Measurements from ENCODE around the gene ATG5. TPM values are rescaled to one million over a fixed set of nuclear protein-coding genes. Genes with fewer than 3 reads are reported as not detected.

The ATG5 gene
- polyA plus RNA-seq, 1 of the 3 experiments (the other 2 are of a cell fraction): 15.5 TPM

DNA sequence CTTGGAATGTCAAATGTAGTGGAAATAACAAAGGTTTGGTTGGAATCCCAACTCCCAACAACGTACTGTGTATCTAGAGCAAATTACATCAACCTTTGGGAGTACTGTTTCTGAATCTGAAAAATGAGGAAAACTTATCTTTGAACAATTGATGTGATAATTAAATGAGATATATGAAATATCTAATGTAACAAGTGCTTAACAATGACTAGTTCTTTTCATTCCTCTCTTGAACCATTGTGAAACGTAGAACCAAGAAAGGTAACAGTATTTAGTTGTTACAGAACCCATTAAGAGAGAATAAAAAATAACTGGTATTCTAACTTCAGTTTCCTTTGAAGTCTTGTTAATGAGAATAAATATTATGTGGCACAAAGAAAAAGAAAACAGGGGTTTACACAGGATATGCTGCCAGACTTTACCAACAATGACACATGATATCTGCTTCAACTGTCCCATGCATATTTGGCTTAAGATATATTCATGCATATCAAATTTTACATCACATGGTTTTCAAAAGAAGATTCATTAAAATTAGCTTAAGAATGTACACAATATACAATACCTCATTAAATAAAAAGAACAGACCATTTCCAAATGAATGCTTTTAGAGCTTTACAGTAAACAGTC lies 111.8 kb downstream of the ATG5 start:
- H3K4me3 ChIP-seq (ENCODE audit: low read depth in 2 of 2, low read length in 1 of 2): no peak overlapping the region
- no peak overlapping the region for H3K27ac ChIP-seq (ENCODE audit: low read depth in 2 of 2, low read length in 1 of 2)
- H3K9ac ChIP-seq: no peak overlapping the region
- ChIA-PET CTCF (interaction anchor here (0.6 to 5.0 kb wide), 3 partner anchors 9 to 87 kb away, joined by 3 to 40 read pairs (median 3); no protein-coding TSS in a partner anchor), POLR2A (no interaction called here)
- no peaks in the 10 kb centered on the region for H3F3A ChIP-seq (replicated peaks; ENCODE audit: insufficient read depth)
- TF ChIP-seq SIN3A (IDR thresholded peaks at IDR 0.05; ENCODE audit: borderline replicate concordance, low read depth, low read length): no peak
- no peak for TF ChIP-seq EP300 (IDR thresholded peaks at IDR 0.05; ENCODE audit: borderline replicate concordance in 1 of 2, low read depth in 1 of 2, low read length in 1 of 2)
- H3K4me1 ChIP-seq (ENCODE audit: control insufficient read depth in 1 of 2, insufficient read depth in 2 of 2, low read depth in 1 of 2, low read length in 1 of 2): no peaks in the 10 kb centered on the region; a peak in 1 of 4 replicates
- H3K9me3 ChIP-seq: no peaks in the 10 kb centered on the region
- no peaks in the 10 kb centered on the region for H3K9me2 ChIP-seq
- H2AFZ ChIP-seq (ENCODE audit: low read depth): no peak overlapping the region
- H3K79me2 ChIP-seq (ENCODE audit: insufficient read depth): peaks cover 29% of the 10 kb centered on the region; the same call in 1 of the 2 replicates
- peaks cover 0 to 14% of the 10 kb centered on the region in 2 experiments for H3K36me3 ChIP-seq (replicated peaks in 1 of 2; ENCODE audit: control insufficient read depth in 1 of 2, insufficient read depth in 2 of 2, low read length in 1 of 2)
- H3K4me2 ChIP-seq: no peak overlapping the region
- WGBS (ENCODE audit: low lambda C conversion rate): 94% methylated on average over 2 of the region's 2 CpGs
- H3K27me3 ChIP-seq (ENCODE audit: insufficient read depth): no peaks in the 10 kb centered on the region
- no peak for DNase-seq
- H4K20me1 ChIP-seq (ENCODE audit: insufficient read depth): no peaks in the 10 kb centered on the region

DNA sequence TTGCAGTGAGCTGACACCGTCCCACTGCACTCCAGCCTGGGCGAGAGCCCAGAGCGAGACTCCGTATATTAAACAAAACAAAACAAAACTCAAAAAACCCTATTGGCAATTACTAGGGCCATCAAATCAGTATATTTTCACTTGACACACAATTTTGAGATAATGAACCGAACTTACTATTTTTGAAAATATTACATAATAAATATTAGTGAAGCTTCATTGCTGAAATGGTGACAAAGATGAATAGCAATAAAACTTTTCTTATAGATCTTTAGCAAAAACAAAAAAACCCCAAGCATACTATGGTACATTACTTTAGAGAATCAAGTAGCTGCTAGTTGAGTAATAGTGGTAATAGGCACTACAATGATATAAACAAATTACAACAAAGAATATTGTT lies 113.0 kb downstream of the ATG5 start:
- H2AFZ ChIP-seq (ENCODE audit: low read depth): no peak overlapping the region
- no peaks in the 10 kb centered on the region for H3K27me3 ChIP-seq (ENCODE audit: insufficient read depth)
- peaks cover 23% of the 10 kb centered on the region for H3K79me2 ChIP-seq (ENCODE audit: insufficient read depth)
- no peak overlapping the region for H3K4me2 ChIP-seq
- no peaks in the 10 kb centered on the region for H4K20me1 ChIP-seq (ENCODE audit: insufficient read depth)
- no peaks in the 10 kb centered on the region for H3K9me3 ChIP-seq
- DNase-seq: no peak
- WGBS (ENCODE audit: low lambda C conversion rate): 100% methylated on average over 5 of the region's 5 CpGs
- no peak overlapping the region for H3K27ac ChIP-seq (ENCODE audit: low read depth in 2 of 2, low read length in 1 of 2)
- H3K4me1 ChIP-seq (ENCODE audit: control insufficient read depth in 1 of 2, insufficient read depth in 2 of 2, low read depth in 1 of 2, low read length in 1 of 2): no peaks in the 10 kb centered on the region; a peak in 1 of 4 replicates
- H3K4me3 ChIP-seq (ENCODE audit: low read depth in 2 of 2, low read length in 1 of 2): no peak overlapping the region
- no peaks in the 10 kb centered on the region for H3K9me2 ChIP-seq
- peaks cover 0 to 22% of the 10 kb centered on the region in 2 experiments for H3K36me3 ChIP-seq (replicated peaks in 1 of 2; ENCODE audit: control insufficient read depth in 1 of 2, insufficient read depth in 2 of 2, low read length in 1 of 2)
- TF ChIP-seq TAF1 (IDR thresholded peaks at IDR 0.05; ENCODE audit: borderline replicate concordance, low read depth, low read length) (no peak), MXI1 (IDR thresholded peaks at IDR 0.05; ENCODE audit: low read depth, low read length) (no peak), RFX5 (IDR thresholded peaks at IDR 0.05; ENCODE audit: low read length) (no peak), YY1 (IDR thresholded peaks at IDR 0.05; ENCODE audit: low read depth) (no peak), NRF1 (IDR thresholded peaks at IDR 0.05; ENCODE audit: low read depth, low read length) (no peak), CHD2 (IDR thresholded peaks at IDR 0.05; ENCODE audit: low read length, partially characterized antibody) (no peak), ELF1 (IDR thresholded peaks at IDR 0.05) (no peak), EP300 (IDR thresholded peaks at IDR 0.05; ENCODE audit: borderline replicate concordance in 1 of 2, low read depth in 1 of 2, low read length in 1 of 2) (no peak)
- TF ChIP-seq, protein P1, sequence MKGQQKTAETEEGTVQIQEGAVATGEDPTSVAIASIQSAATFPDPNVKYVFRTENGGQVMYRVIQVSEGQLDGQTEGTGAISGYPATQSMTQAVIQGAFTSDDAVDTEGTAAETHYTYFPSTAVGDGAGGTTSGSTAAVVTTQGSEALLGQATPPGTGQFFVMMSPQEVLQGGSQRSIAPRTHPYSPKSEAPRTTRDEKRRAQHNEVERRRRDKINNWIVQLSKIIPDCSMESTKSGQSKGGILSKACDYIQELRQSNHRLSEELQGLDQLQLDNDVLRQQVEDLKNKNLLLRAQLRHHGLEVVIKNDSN (IDR thresholded peaks at IDR 0.05; ENCODE audit: borderline replicate concordance, low read depth): no peak
- TF ChIP-seq, protein P2, sequence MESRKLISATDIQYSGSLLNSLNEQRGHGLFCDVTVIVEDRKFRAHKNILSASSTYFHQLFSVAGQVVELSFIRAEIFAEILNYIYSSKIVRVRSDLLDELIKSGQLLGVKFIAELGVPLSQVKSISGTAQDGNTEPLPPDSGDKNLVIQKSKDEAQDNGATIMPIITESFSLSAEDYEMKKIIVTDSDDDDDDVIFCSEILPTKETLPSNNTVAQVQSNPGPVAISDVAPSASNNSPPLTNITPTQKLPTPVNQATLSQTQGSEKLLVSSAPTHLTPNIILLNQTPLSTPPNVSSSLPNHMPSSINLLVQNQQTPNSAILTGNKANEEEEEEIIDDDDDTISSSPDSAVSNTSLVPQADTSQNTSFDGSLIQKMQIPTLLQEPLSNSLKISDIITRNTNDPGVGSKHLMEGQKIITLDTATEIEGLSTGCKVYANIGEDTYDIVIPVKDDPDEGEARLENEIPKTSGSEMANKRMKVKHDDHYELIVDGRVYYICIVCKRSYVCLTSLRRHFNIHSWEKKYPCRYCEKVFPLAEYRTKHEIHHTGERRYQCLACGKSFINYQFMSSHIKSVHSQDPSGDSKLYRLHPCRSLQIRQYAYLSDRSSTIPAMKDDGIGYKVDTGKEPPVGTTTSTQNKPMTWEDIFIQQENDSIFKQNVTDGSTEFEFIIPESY (IDR thresholded peaks at IDR 0.05; ENCODE audit: borderline replicate concordance, low read depth): no peak
- ChIA-PET CTCF (interaction anchor here (1.1 to 5.0 kb wide), 4 partner anchors 10 to 781 kb away, joined by 3 to 40 read pairs (median 3); no protein-coding TSS in a partner anchor), POLR2A (no interaction called here)
- no peak overlapping the region for H3K9ac ChIP-seq
- H3F3A ChIP-seq (replicated peaks; ENCODE audit: insufficient read depth): no peaks in the 10 kb centered on the region

Measured in SK-N-SH (cell line).